Epithelial cell of esophagus (primary cell): Measurements from ENCODE around the gene ZFP92.

Experiments
- DNase-seq: peaks from one replicate; pipeline ENCODE4 v3.0.0; 2010; ENCODE audit warnings: low read depth
- H3K4me3 ChIP-seq: 2 replicates; pipeline ENCODE4 v1.5.1; 2011; ENCODE audit warnings: mild to moderate bottlenecking, low read length, control low read depth
- CTCF ChIP-seq: IDR thresholded peaks from 2 replicates; pipeline ENCODE4 v1.5.1; 2011; ENCODE audit warnings: low read depth, mild to moderate bottlenecking, low read length, control low read depth, inconsistent platforms; ENCODE audit not compliant: insufficient read depth; ENCODE audit errors: missing control alignments

The ZFP92 gene

GRCh38 chrX:153433161-153433680 is 21.9 kb downstream of the ZFP92 start:
- DNase-seq, result no peak
- H3K4me3 ChIP-seq, result no peak overlapping the region
- no peak for TF ChIP-seq CTCF

DNA sequence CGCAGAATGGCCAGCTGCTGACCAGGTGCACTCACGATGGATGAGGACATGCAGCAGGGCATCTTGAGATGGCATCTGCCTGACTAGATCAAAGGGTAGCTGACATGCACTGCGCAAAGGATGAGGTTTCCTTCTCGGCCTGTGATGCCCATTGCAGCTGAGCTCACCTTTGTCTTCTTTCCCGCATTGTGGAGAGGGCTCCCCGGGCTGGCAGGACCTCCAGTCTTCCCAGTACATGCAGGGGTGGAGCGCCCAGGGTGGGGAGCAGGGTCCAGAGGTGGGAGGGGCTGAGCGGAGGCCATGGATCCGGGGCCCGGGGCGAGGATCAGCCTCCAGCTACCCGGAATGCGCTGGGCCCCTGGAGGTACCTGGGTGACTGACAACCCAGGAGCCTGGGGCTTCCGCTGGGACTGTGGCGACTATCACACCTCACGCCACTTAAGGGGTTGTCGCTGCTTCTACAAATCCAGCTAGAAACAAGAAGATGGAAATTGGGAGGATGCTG is 22.6 kb downstream of the ZFP92 start:
- TF ChIP-seq CTCF, result no peak
- H3K4me3 ChIP-seq, result no peak overlapping the region
- DNase-seq, result no peak

DNA sequence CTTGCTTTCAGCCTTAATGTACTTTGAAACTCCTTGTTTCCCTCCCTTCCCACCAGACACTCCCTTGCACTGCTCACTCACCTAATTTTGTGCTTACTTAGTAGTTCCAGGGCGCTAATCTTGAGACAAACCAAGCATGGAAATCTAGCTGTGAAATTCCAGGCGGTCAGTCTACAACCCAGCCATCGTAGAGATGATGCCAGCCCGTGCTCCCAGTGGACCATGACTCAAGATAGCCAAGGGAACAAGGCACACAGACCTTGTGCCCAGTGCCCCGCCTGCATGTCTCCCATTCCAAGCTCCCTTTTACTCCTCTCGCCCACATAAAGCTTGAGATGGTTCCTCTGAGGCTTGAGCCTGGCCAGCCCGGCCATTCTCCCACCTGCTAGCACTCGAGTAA is 23.5 kb downstream of the ZFP92 start:
- TF ChIP-seq CTCF, result no peak
- no peak overlapping the region for H3K4me3 ChIP-seq
- no peak for DNase-seq

- H3K4me3 ChIP-seq, result no peak overlapping the region
- no peak for TF ChIP-seq CTCF
- DNase-seq, result no peak
These were observed 24.6 kb downstream of the ZFP92 start for GRCh38 chrX:153435845-153436244.

- TF ChIP-seq CTCF, result peak; percentile 20
- peak; percentile 21 for DNase-seq
These were observed 27.3 kb downstream of the ZFP92 start for GRCh38 chrX:153438532-153438931.

GRCh38 chrX:153439977-153440376 is 28.7 kb downstream of the ZFP92 start:
- TF ChIP-seq CTCF, result no peak
- DNase-seq, result no peak

More at GRCh38 chrX:153438532-153438931, 27.3 kb downstream of the ZFP92 start:
- no peak overlapping the region for H3K4me3 ChIP-seq

DNA sequence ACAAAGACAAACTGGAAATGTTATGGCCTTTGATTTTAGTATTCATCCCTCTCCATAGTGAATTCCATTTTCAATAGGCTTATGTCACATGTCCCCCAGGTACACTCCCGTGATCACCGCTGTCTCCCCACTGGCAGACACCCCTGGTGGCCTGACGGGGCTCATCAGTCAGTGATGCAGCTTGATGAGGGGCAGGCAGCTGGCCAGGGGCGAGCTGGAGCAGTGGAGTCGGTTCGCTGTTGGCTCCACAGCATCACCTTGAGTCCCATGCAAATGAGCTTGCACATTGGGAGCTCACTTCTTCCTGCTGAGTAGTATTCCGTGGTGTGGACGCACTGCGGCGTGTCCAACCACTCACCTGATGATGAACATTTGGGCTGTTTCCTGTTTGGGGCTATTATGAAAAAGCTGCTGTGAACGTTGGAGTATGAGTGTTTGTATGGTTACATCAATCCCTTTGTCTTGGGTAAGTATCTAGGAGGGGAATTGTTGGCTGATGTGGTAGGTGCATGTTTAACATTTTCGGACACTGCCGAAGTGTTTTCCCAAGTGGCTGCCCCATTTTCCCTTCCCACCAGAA is 29.4 kb downstream of the ZFP92 start:
- H3K4me3 ChIP-seq, result no peak overlapping the region
- no peak for TF ChIP-seq CTCF
- peak; percentile 2 for DNase-seq

More at GRCh38 chrX:153439977-153440376, 28.7 kb downstream of the ZFP92 start:
- H3K4me3 ChIP-seq, result no peak overlapping the region
